ENCODE measurements around the gene MPEG1.

- TF ChIP-seq TAF1 (IDR thresholded peaks at IDR 0.05; ENCODE audit: borderline replicate concordance, low read depth, low read length) (no peak), POLR2A (IDR thresholded peaks at IDR 0.05; ENCODE audit: low read depth, low read length) (no peak), POLR2AphosphoS5 (IDR thresholded peaks at IDR 0.05; ENCODE audit: low read depth, low read length) (no peak)
These were observed 12.3 kb upstream of the MPEG1 start for GRCh38 chr11:59225017-59225416.

Data from GM12892 (cell line).